ENCODE data around the gene APRT.
"Not testable (repeated sequence)": the region's sequence is repeated elsewhere in the genome, so short reads cannot be mapped to it uniquely, and the experiment has no call there.

The APRT gene

DNA sequence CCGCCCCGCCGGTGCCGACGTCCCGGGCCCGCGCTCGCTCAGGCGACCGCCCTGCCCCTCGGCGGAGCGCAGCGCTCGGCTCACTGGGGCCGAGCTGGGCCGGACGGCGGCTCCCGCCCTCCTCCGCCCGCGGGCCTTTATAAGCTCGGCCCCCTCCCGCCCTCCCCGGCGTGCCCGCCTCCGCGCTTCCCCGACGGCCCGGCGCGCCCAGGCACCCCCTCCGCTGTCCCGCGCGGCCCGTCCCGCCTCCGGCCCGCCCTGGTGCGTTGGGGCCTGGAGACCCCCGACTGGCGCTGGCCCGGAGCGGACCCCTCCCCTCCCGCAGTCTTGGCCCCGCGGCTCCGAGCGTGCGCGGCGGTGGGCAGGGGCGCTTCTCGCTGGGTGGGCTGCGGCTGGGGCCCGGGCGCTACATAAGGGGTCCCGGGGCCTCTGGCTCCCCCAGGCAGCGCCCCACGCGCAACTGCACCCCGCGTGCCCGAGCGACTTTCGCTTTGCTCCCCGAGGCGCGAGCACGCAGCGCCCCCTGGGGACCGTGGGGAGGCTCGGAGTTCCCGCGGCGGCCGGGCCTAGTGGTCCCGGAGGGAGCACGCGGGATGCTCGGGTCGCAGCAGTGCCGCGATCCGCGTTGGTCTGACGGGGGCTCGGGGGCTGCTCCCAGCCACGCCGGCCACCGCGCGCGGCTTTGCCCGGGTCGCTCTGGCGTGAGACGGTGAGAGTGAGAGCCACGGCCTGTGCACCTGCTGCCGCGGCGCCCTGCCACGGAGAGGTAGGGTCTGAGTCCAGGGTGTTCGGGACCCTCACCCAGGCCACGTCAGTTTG lies 26.4 kb downstream of the APRT start, which contains the start of gene PIEZO1:
PIEZO1 (minus strand) TSS at position 115 of the 819 bp plus-strand sequence. CDS start 256 bp downstream, outside the sequence.
- DNase-seq = peak; percentile 78 to 83

DNA sequence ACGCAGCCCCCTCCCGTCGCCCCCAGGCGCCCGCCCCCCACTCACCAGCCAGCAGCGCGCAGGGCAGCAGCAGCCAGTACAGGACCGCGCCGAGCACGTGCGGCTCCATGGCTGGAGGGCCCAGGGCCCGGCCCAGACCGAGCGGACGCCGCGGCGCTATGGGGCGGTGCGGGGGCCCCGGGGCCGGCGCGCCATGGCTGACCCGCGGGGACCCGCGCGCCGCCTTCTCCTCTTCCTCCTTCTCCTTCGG lies 26.9 kb downstream of the APRT start:
- no peak for DNase-seq

DNA sequence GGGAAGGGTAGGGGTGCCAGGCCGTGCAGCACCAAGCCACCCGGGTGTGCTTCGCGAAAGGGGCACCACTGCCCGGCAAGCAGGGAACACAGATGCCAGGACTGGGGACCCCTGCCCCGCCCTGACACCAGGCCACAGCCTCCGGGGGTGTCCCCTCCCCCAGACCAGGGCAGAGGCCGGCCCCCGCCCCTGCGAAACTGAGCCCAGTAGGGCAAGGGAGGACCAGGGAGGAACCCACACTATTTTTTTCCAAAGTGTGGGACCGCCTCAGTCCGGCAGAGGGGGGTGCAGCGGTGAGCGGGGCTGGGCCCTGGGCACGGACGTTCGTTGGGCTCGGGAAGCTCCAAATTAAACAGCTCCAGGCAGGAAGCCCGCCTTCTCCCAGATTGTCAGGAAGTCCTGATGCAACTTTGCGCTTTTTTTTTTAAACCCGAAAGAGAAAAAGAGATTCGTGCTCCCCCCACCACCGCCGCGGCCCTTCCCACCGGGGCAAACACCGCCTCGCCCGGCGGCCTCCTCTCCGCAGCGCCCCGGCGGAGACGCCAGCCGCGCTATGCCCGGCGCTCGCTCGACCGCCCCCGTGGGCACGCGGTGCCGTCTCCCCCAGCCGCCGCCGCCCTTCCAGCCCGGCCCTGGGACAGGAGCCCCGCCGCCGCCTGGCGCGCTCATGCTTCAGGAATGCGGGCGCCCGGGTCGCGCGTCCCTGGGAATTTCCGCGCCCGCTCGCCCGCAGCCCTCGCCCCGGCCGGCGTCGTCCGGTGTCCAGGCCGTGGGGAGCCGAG lies 27.5 kb downstream of the APRT start:
- peak; percentile 52 to 69 for DNase-seq

DNA sequence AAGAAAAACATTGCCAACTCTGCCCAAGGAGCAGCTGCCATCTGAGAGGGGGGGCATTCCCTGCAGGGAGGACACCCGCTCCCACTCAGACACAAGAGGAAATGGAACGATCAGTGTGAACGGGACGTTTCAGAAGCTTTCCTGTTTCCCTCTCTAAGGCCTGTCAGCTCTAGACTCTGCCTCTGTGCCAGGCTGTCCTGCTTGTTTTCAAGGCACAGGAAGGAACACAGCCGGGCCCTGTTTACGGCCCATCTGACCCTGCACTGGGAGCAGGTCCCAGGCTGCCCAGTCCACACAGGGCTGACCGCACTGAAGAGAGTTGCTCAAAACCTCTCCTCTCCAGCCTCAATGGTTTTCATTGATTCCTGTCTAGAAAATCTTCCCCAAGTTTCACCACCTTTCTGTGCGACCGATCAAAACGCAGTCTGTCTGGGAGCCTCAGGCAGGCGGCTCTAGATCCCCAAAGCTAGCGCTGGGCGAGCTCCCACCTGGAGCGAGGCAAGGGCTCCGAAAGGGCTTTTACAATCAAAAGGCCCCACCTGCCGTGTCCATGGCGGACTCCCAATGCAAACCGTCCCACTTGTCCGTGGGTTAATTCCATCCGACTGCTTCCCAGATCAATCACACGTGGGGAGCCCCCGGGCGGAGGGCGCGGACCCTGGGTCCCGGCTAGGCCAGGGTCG lies 28.2 kb downstream of the APRT start:
- DNase-seq = peak in 1 of 2 experiments; percentile 36

DNA sequence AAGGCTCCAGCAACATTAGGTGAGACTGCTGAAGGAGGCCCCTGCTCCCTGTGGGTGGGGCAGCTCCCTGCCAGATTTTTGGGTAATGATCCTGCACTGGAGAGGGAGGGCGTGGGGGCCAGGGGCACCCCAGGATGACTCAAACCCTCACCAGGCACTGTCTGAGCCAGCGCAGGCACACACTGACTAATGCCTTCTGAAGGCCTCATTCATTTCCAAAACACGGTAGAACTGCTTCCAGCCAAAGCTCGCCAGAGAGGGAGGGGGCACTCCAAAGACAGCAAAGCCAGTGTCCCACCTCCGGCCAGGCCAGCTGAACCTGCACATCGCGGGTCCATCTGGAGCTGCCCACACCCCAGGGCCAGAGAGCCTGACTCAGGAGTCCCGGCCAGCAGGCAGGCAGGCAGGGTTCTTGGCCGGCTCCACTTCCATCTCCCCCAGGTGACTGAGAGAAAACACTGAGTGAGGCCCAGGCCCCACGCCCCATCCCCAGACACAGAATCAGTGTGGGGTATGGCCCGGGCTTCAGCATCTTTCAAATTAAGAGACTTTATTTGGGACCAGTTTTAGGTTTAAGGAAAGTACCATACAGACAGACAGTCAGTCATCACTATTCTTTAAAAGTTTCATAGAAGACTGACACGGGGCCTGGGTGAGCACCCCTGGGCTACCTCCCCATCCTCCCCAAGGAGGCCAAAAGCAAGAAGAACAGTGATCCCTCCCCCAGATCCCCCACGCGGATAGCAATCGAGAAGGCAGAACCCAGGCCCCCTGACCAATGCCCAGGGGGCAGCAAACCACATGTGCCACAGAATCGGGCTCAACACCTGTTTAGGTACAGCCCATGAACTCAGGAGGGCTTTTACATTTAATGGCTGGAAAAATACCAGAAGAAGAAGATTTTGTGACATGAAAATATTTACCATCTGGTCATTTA lies 29.0 kb downstream of the APRT start:
- DNase-seq = peak; percentile 84 to 88

DNA sequence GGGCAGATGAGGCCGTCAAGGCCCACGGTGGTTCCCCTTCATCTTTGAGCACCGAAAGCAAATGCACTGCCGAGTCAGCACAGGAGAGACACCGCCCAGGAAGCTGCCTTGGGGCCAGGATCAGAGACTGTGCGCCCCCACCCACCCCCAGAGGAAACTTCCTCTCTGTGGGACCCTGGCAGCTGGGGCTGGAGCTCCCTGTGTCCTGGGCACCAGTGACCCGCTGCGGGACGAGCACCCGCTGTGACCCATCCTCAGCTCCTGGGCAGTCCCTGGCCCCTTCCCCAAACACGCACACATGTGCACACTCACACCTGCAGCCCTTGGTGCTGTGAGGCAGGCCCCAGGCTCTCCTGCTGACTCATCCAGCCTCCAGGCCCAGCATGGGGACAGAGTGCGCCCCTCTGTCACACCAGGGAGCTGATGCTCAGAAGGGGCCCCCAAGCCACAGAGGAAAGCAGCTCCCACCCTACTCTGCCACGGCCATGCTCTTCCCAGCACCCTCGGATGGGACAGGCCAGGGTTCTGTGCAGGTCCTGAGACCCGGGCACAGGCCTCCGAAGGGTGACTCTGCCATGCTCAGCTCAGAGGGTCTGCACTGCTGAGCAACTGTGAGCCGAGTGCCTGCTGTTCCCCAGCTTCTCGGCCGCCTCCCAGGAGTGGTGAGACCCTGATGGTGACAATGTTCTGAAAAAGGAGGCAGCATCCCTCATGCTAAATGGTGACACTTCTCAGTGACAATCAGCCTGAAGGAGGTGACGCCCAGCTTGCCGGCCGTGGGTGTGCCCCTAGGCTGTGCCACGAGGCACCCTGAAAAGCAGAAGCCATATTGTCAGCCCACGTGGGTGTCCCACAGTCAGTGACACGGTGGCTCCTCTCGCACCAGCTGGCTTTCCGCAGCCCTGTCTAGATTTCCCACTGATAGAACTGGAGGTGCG lies 30.3 kb downstream of the APRT start:
- peak; percentile 71 to 77 for DNase-seq

DNA sequence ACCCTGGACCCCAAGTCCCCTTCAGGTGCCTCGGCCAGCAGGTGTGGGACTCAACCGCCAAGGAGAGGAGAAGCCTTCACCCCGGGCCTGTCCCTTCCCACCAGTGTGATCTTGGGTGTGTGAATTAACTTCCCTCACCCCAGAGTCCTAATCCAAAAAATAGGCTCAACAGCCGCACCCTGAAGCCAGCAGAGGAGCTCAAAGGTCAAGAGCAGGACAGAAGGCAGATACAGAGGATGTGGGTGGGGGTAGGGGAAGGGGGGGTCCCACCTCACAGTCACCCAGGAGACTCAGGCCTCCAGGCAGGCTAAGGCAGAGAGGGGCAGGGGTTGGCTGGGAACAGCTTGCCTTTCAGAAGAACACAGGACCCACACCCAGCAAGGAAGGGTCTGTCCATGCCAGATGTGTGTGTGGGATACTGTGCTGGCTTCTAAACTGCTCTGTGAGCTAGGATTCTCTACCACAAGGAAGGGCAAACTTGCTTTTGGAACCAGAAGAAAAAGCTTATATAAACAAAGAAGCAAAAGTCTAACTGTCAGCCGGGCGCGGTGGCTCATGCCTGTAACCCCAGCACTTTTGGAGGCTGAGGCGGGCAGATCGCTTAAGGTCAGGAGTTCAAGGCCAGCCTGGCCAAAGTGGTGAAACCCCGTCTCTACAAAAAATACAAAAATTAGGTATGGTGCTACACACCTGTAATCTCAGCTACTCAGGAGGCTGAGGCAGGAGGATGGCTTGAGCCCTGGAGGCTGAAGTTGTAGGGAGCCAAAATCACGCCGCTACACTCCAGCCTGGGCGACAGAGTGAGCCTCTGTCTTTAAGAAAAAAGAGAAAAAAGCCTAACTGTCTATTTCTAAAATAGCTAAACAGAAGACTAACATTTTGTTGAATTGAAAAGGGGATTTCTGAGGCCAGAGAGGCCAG lies 31.3 kb downstream of the APRT start:
- DNase-seq = no peak

DNA sequence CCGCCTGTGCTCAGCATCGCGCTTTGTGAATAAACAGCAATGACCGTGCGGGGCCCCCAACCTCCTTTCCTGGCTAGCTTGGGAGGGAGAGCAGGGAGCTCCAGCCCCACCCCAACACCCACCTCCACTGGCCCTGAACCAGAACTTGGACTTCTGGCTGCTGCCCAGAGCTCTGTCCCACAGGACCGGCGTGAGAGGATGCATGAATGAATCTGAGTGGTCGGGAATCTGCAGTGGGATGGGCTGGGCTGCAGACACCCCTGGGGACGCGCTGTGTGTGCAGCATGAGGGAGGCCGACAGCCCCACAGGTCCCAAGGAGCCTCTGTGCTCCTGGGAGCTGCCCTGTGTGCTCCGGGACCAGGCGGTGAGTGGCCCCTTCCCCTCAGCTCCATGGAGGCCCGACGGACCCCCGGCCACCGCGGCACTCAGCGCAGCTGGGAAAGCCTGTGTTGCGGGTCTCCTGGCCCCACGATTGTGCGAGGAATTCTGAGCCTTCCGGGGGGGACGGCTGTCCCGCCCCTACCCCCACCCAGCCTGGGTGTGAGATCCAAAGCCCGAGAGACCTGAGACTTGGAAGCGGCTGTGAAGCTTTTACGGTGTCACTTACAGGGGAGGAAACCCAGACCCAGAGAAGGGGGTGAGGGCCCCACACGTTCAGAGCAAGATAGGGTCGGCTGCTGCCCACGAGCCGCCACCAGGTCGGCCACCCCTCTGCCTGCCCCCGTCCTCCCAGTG lies 32.2 kb downstream of the APRT start:
- DNase-seq = no peak

DNA sequence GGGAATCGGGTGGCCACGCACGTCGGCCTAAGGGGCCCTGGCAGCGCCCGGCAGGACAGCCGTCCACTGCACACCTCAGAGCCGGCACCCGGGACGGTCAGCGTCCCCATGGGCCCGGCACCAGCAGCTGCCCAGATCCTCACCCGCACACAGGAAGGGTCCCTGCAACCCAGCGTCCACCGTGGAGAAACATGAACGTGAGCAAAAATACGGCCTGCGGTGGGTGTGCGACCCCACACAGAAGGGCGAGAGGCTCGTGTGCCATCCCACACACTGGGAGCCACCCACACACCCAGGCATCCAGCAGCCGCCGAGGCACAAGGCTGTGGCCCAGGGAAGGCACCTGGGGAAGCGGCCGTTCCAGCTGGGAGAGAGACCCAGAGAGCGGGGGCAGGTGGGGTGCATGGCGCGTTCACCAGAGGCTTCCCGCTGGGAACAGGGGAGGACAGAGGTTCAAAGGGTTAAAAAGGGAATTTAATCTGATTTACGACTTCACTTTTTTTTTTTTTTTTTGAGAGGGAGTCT lies 33.1 kb downstream of the APRT start:
- no peak for DNase-seq

DNA sequence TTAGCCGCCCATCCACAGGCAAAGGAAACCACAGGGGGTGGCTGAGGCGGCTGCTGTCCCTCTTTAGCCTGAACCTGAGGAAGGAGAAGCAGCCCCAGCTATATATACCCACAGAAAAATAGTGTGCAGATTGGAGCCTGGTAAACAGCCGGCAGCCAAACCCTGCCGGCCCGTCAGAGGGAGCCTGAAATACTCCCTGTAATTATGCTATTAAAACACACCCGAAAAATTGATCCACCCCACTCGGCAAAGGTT lies 33.5 kb downstream of the APRT start:
- no peak for DNase-seq

DNA sequence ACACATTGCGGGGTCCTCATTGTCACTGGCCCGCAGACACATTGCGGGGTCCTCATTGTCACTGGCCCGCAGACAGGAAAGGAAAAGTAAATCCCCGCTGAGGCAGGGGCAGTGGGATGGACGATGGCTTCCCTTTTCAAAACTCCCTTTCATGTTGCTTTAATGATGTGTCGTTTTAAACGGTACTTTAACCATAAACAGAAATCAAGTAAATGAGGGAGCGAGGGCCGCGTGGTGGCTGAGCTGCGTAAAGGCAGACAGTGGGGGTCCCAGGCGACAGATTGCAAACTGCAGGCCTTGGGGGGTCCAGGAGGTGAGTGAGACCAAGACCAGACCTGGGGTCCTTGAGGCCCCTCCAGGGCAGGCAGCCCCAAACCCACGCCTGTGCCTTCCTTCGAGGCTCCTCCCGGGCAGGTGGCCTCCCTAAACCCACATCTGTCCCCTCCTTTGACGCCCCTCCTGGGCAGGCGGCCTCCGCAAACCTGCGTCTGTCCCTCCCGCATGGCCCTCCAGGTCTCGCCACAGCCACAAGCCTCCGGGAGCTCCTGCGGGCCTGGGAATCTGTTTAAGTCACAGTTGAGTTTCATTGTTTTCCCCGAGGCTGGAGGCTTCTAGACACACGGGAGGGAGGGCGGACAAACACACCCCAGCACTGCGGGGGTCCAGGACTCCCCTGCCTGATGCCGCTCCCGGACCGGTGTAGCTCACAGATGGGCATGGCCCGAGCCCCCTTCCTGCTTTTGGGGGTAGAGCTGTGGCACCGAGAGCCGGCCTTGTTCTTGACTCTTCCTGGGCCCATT lies 34.1 kb downstream of the APRT start:
- no peak for DNase-seq

DNA sequence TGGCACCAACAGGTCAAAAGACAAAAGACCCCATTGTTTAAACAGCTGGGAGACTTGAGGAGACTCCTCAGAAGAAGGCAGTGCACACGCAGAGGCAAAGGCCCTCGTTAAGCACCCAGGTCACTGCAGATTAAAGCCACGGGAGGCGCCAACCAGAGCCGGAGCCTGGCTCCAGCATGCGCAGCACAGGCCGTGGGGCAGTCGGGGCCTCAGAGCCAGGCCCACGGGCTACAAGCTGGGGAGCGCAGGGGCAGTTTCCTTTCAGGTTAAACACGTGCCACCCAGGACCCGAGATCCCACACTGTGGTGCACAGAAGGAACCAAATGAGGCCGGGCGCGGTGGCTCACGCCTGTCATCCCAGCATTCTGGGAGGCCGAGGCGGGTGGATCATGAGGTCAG lies 35.9 kb downstream of the APRT start:
- DNase-seq = no peak

DNA sequence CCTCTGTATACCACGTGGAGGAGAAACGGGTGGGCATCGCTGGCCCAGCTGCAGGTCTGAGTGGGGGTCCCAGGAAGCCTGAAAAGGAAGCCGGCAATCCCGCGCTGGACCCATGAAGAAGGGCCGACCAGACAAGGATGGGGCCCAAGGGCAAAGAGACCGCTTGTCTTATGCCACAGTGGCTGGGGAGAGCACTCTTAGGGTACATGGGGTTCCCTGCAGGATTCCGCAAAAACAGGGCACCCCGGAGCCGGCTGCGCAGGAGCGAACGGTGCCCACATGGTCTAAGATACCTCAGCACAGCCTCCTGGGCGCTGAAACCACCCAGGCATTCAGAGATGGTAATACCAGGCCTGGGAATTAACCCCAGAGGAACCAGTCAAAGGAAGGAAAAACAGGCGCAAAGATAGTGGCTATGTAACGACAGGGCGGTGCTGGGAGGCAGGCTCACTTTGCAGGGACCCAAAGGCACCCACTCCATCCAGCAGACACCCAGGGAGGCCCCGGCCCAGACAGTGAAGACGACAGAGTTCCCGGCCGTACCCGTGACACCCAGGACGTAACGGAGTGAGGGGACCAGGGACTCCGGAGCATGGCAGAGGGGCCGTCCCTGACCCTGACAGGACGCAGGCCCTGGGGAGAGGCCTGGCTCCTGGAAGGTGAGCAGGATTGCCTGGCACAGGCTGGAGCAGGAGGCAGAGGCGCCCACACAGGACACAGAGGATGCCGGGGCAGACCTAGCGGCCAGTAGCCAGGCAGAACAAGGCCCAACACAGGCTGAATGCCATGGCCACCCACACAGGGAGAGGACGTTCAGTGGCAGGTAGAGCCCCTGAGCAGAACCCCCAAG lies 37.0 kb downstream of the APRT start:
- no peak for DNase-seq

DNA sequence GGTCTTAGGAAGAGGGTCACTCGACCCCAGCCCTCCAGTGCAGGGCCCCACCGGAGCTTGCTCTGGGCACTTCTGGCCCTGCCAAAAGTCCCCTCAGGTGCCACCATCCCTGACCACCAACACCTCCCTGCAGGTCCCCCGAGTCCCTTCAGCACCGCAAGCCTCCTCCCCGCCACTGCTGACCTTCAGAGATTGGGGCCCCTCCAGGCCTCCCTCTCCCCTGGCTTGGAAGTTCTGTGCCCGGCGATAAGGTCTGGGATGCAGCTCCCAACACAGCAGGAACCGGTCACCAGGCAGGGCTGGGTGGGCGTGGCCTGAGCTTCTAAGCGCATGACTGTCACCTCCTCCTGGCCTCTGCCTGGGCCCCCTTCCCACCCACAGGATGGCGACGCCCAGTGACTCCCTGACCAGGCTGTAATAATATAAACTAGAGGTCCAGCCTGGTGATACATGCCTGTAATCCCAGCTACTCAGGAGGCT lies 37.9 kb downstream of the APRT start:
- no peak for DNase-seq

DNA sequence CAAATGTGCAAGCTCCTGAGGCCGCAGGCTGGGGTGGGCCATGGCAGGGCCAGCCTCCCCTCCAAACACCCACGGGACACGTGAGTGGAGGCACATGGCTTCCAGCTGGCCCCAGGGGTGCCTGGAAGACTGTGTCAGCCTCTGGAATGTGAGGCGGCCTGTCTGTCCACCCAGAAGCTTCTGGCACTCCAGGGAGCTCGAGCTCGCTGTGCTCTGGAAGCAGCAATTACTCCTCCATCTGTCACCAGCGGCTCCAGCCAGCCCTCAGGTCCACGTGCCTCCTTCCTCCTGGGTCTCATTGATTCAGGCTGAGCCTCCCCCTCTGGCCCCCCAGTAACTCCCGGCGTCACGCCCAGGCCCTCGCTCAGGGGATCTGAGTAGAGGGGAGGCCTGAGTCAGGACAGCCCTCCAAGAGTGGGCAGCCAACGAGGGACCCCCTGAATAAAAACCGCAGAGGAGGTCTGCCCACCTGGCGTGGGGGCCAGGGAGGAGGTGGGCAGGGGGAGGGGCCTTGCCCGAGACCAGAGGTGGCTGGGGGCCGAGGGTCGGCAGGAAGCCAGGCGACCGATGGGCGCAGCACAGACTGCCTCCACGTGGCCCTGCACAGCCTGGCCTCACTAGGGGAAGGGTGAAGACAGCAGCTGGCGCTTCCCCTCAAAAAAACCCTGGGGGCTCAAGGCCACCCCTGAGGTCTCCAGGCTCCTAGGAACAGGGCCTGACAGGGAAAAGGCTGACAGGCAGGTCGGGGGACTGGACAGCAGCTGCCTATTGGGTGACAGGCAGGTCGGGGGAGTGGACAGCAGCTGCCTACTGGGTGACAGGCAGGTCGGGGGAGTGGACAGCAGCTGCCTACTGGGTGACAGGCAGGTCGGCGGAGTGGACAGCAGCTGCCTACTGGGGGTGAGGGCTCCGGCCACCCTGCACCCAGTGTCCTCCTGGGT lies 38.6 kb downstream of the APRT start:
- no peak for DNase-seq

DNA sequence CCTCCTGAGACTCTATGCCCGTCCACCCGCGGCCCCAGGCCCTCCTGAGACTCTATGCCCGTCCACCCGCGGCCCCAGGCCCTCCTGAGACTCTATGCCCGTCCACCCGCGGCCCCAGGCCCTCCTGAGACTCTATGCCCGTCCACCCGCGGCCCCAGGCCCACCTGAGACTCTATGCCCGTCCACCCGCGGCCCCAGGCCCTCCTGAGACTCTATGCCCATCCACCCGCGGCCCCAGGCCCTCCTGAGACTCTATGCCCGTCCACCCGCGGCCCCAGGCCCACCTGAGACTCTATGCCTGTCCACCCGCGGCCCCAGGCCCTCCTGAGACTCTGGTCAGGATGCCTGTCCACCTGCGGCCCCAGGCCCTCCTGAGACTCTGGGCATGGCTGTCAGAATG lies 39.9 kb downstream of the APRT start:
- DNase-seq = not testable (repeated sequence)
